Neural crest cell (in vitro differentiated cells): ENCODE results near the gene TNNI3K. TPM values are rescaled to one million over a fixed set of nuclear protein-coding genes. Genes with fewer than 3 reads are reported as not detected.

Source experiments
- DNase-seq: peaks from one replicate; pipeline ENCODE4 v3.0.0; 2021; ENCODE audit warnings: low read depth, mixed read lengths, low spot score
- H3K27ac Mint-ChIP-seq: one replicate; pipeline ENCODE4 v1.8.0; 2021; ENCODE audit warnings: mild to moderate bottlenecking, mixed read lengths; ENCODE audit not compliant: unreplicated experiment
- H3K27me3 Mint-ChIP-seq: 2 replicates; pipeline ENCODE4 v1.8.0; 2021; ENCODE audit warnings: low read depth, mild to moderate bottlenecking, mixed read lengths
- H3K36me3 Mint-ChIP-seq: 2 replicates; pipeline ENCODE4 v1.8.0; 2021; ENCODE audit warnings: low read depth, mild to moderate bottlenecking, mixed read lengths
- H3K4me1 Mint-ChIP-seq: 2 replicates; pipeline ENCODE4 v1.8.0; 2021; ENCODE audit warnings: mixed read lengths
- H3K4me3 Mint-ChIP-seq: one replicate; pipeline ENCODE4 v1.8.0; 2021; ENCODE audit warnings: mild to moderate bottlenecking, mixed read lengths
- H3K9me3 Mint-ChIP-seq: 2 replicates; pipeline ENCODE4 v1.8.0; 2021; ENCODE audit warnings: mixed read lengths
- total RNA-seq: library from RNA; stranded (reverse); gene quantifications from 2 replicates; pipeline ENCODE4 v1.2.1, GENCODE V29; 2021
- TF ChIP-seq, protein P1 (sequence below): fragments of 200-600 bp; sonication (generic); conservative IDR thresholded peaks from 2 replicates; pipeline ENCODE4 v1.5.0; 2021; ENCODE audit warnings: antibody characterized with exemption, mild to moderate bottlenecking

The TNNI3K gene
- total RNA-seq, 1 donor from 2014 or later = 1.4 TPM

DNA sequence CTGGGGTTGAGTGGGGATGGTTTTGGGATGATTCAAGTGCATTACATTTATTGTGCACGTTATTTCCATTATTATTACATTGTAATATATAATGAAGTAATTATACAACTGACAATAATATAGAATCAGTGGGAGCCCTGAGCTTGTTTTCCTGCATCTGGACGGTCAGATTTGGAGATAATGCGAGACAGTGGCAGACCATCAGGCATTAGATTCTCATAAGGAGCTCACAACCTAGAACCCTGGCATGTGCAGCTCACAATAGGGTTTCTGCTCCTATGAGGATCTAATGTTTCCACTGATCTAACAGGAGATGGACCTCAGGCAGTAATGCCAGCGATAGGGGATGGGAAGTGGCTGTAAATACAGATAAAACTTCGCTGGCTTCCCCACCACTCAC is 355.1 kb downstream of the TNNI3K start:
- no peaks in the 10 kb centered on the region for H3K9me3 Mint-ChIP-seq
- H3K4me3 Mint-ChIP-seq = no peak overlapping the region
- H3K4me1 Mint-ChIP-seq = no peaks in the 10 kb centered on the region
- no peaks in the 10 kb centered on the region for H3K27me3 Mint-ChIP-seq
- no peak for DNase-seq
- H3K27ac Mint-ChIP-seq = no peak overlapping the region
- TF ChIP-seq, protein P1, sequence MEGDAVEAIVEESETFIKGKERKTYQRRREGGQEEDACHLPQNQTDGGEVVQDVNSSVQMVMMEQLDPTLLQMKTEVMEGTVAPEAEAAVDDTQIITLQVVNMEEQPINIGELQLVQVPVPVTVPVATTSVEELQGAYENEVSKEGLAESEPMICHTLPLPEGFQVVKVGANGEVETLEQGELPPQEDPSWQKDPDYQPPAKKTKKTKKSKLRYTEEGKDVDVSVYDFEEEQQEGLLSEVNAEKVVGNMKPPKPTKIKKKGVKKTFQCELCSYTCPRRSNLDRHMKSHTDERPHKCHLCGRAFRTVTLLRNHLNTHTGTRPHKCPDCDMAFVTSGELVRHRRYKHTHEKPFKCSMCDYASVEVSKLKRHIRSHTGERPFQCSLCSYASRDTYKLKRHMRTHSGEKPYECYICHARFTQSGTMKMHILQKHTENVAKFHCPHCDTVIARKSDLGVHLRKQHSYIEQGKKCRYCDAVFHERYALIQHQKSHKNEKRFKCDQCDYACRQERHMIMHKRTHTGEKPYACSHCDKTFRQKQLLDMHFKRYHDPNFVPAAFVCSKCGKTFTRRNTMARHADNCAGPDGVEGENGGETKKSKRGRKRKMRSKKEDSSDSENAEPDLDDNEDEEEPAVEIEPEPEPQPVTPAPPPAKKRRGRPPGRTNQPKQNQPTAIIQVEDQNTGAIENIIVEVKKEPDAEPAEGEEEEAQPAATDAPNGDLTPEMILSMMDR = no peak
- no peaks in the 10 kb centered on the region for H3K36me3 Mint-ChIP-seq

DNA sequence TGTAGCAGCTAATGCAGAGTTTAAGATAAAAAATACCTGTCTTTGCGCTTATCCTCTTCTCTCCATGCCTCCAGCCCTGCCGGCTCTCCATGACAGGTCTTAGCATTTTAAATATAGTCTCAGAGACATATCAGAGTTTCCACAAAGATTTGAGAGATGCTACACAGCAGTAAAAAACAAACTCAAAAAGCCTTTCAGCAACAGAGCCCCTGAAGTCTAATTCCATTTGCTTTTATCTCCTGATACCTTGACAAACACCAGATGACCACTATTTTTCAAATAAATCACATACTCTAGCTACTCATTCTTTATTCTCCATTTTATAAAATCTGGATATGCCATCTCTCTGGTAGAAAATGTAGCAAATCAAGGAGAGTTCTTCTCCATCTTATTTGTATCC is 356.8 kb downstream of the TNNI3K start:
- Mint-ChIP-seq H3K9me3 (no peaks in the 10 kb centered on the region), H3K27me3 (no peaks in the 10 kb centered on the region), H3K27ac (no peak overlapping the region), H3K36me3 (no peaks in the 10 kb centered on the region), H3K4me1 (peaks cover 4% of the 10 kb centered on the region), H3K4me3 (no peak overlapping the region)
- TF ChIP-seq, protein P1 = no peak
- DNase-seq = no peak

DNA sequence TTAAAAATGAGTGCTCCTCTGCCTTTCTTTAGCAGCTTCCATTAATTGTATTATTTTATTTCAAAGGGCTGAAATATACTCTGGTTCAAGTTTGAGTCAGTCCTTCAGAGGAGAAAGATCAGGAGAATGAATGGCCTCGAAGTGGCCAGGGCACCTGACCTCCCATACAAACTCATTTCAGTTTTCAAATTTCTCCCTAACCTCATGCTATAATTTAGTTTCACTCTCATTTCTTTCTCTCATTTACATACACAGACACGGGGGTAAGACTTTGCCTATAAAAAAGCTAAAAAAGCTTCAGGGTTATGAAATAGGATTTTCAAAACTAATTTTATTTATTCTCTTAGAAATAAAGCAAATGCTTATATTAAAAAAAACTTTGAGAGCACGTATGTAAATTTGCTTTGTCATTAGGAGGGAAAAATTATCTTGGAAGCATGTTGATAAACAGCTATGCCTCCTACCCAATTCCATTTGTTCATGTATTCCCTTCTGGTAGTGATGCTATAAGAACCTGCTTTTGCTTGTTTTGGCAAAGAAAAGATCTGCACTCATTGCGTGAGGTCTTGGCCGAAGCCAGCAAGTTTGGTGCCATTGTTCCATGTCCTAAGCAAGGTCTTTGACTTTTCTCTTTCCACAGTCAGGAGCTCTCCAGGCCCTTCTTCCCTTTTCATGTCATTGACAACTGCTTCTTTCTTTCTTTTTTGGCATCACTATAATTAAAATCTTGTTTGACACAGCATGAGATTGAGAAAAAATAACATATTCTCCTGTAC is 357.6 kb downstream of the TNNI3K start:
- no peak for DNase-seq
- peaks cover 4% of the 10 kb centered on the region for H3K4me1 Mint-ChIP-seq
- H3K9me3 Mint-ChIP-seq = no peaks in the 10 kb centered on the region
- H3K36me3 Mint-ChIP-seq = no peaks in the 10 kb centered on the region
- no peak overlapping the region for H3K27ac Mint-ChIP-seq
- no peaks in the 10 kb centered on the region for H3K27me3 Mint-ChIP-seq
- H3K4me3 Mint-ChIP-seq = no peak overlapping the region
- TF ChIP-seq, protein P1 = no peak

Other genes starting within 250 kb of the TNNI3K start
- 0.35 and 0.57 TPM in 2 replicates for gene LRRIQ3, start 37.2 kb upstream of the TNNI3K start, total RNA-seq
- gene FPGT, start 37.1 kb upstream of the TNNI3K start, total RNA-seq = 10.2 and 15.6 TPM in 2 replicates